GM23338 (cell line): Measurements from ENCODE around the gene DYNLT2. TPM values are rescaled to one million over a fixed set of nuclear protein-coding genes. Genes with fewer than 3 reads are reported as not detected.

ENCODE experiments used
- ATAC-seq: fragments of 200-7000 bp; cut with Tn5 transposase; 3 replicates; pipeline ENCODE4 v1.9.1; 2020
- DNase-seq: peaks from one replicate; pipeline ENCODE4 v3.0.0-alpha.2; 2015; ENCODE audit warnings: low spot score
- H2AFZ ChIP-seq: fragments of 200-600 bp; sonication (generic); 2 replicates; pipeline ENCODE4 v1.8.0; 2016; ENCODE audit warnings: antibody characterized with exemption, mild to moderate bottlenecking, moderate library complexity
- H3F3A ChIP-seq: fragments of 200-600 bp; sonication (generic); replicated peaks from 2 replicates; pipeline ENCODE4 v1.8.0; 2017; ENCODE audit warnings: antibody characterized with exemption, mixed run types, low read depth
- H3K27ac ChIP-seq: fragments of 200-600 bp; sonication (generic); 2 replicates; pipeline ENCODE4 v1.6.1; 2016; ENCODE audit warnings: low read depth
- H3K27me3 ChIP-seq: fragments of 200-600 bp; sonication (generic); 2 replicates; pipeline ENCODE4 v1.8.0; 2016; ENCODE audit warnings: mild to moderate bottlenecking, mixed run types, moderate library complexity; ENCODE audit not compliant: insufficient read depth
- H3K36me3 ChIP-seq: fragments of 200-600 bp; sonication (generic); 2 replicates; pipeline ENCODE4 v1.8.0; 2016; ENCODE audit warnings: mild to moderate bottlenecking; ENCODE audit not compliant: insufficient read depth
- H3K4me1 ChIP-seq: fragments of 200-600 bp; sonication (generic); 2 replicates; pipeline ENCODE4 v1.8.0; 2016; ENCODE audit warnings: mild to moderate bottlenecking, moderate library complexity; ENCODE audit not compliant: insufficient read depth
- H3K4me2 ChIP-seq: fragments of 200-600 bp; sonication (generic); 2 replicates; pipeline ENCODE4 v1.7.1; 2017; ENCODE audit warnings: mixed run types
- H3K4me3 ChIP-seq: fragments of 200-600 bp; sonication (generic); 2 replicates; pipeline ENCODE4 v1.6.1; 2016; ENCODE audit warnings: mixed run types
- H3K79me2 ChIP-seq: fragments of 200-600 bp; sonication (generic); replicated peaks from 2 replicates; pipeline ENCODE4 v1.8.0; 2017; ENCODE audit warnings: mild to moderate bottlenecking; ENCODE audit not compliant: insufficient read depth
- H3K9me2 ChIP-seq: fragments of 200-600 bp; sonication (generic); 2 replicates; pipeline ENCODE4 v1.8.0; 2017; ENCODE audit not compliant: insufficient read depth
- H4K20me1 ChIP-seq: fragments of 200-600 bp; sonication (generic); replicated peaks from 2 replicates; pipeline ENCODE4 v1.8.0; 2017; ENCODE audit warnings: mild to moderate bottlenecking; ENCODE audit not compliant: insufficient read depth
- H3K27ac Mint-ChIP-seq: 2 replicates; pipeline ENCODE4 v1.8.0; 2020; ENCODE audit warnings: inconsistent platforms, mild to moderate bottlenecking, moderate library complexity, mixed read lengths
- H3K27me3 Mint-ChIP-seq: 3 replicates; pipeline ENCODE4 v1.8.0; 2022; ENCODE audit warnings: low read depth, mild to moderate bottlenecking, moderate library complexity, mixed read lengths, inconsistent platforms; ENCODE audit not compliant: insufficient read depth, poor library complexity
- H3K36me3 Mint-ChIP-seq: 3 replicates; pipeline ENCODE4 v1.8.0; 2021; ENCODE audit warnings: low read depth, mild to moderate bottlenecking, inconsistent platforms, moderate library complexity, mixed read lengths
- H3K4me1 Mint-ChIP-seq: 3 replicates; pipeline ENCODE4 v1.8.0; 2020; ENCODE audit warnings: mild to moderate bottlenecking, inconsistent platforms, mixed read lengths
- H3K4me3 Mint-ChIP-seq: 3 replicates; pipeline ENCODE4 v1.8.0; 2021; ENCODE audit warnings: moderate library complexity, mild to moderate bottlenecking, inconsistent platforms, mixed read lengths
- H3K9me3 Mint-ChIP-seq: 3 replicates; pipeline ENCODE4 v1.8.0; 2020; ENCODE audit warnings: moderate library complexity, mild to moderate bottlenecking, inconsistent platforms, mixed read lengths
- CREB1 ChIP-seq: fragments of 250-450 bp; sonication (Bioruptor Pico); IDR thresholded peaks from 2 replicates; pipeline ENCODE4 v1.5.0; 2020; ENCODE audit warnings: low read depth, mild to moderate bottlenecking, moderate library complexity
- EZH2 ChIP-seq: fragments of 200-600 bp; sonication (generic); IDR thresholded peaks from one replicate; pipeline ENCODE4 v1.8.0; 2017; ENCODE audit warnings: antibody characterized with exemption, mild to moderate bottlenecking, low read depth; ENCODE audit not compliant: unreplicated experiment
- EZH2phosphoT487 ChIP-seq: fragments of 200-600 bp; sonication (generic); IDR thresholded peaks from one replicate; pipeline ENCODE4 v1.8.1; 2018; ENCODE audit warnings: antibody characterized with exemption; ENCODE audit not compliant: unreplicated experiment
- JUNB ChIP-seq: IDR thresholded peaks from one replicate; pipeline ENCODE4 v1.6.1; 2016; ENCODE audit warnings: antibody characterized with exemption; ENCODE audit not compliant: unreplicated experiment
- NANOG ChIP-seq: IDR thresholded peaks from 2 replicates; pipeline ENCODE4 v1.6.1; 2016; ENCODE audit warnings: antibody characterized with exemption, borderline replicate concordance
- POLR2AphosphoS5 ChIP-seq: IDR thresholded peaks from 2 replicates; pipeline ENCODE4 v1.6.1; 2016; ENCODE audit warnings: antibody characterized with exemption, low read depth
- STAT1 ChIP-seq: IDR thresholded peaks from one replicate; pipeline ENCODE4 v1.6.1; 2016; ENCODE audit warnings: antibody characterized with exemption; ENCODE audit not compliant: unreplicated experiment
- ZNF114 ChIP-seq: fragments of 250-450 bp; sonication (Bioruptor Pico); IDR thresholded peaks from 2 replicates; pipeline ENCODE4 v1.5.0; 2020; ENCODE audit warnings: mild to moderate bottlenecking, moderate library complexity
- ZNF331 ChIP-seq: fragments of 250-450 bp; sonication (Bioruptor Pico); IDR thresholded peaks from 2 replicates; pipeline ENCODE4 v1.5.0; 2020; ENCODE audit warnings: low read depth, mild to moderate bottlenecking, moderate library complexity
- polyA plus RNA-seq: library from polyadenylated mRNA; unstranded; fragments of >200 nt; fragmentation: Nextera tagmentation; extraction: Ambion mirVana; gene quantifications from 2 replicates; pipeline ENCODE4 v1.2.1, GENCODE V29; 2016
- total RNA-seq: library from RNA; depleted of rRNA; stranded (reverse); fragments of >200 nt; shearing (Covaris generic); gene quantifications from 2 replicates; pipeline ENCODE4 v1.2.3, GENCODE V29; 2014
- TF ChIP-seq, protein P1 (sequence below): IDR thresholded peaks from one replicate; pipeline ENCODE4 v1.6.1; 2018; ENCODE audit warnings: antibody characterized with exemption; ENCODE audit not compliant: unreplicated experiment
- TF ChIP-seq, protein P2 (sequence below): fragments of 250-450 bp; sonication (Bioruptor Pico); IDR thresholded peaks from 2 replicates; pipeline ENCODE4 v1.5.0; 2020; ENCODE audit warnings: mild to moderate bottlenecking, moderate library complexity
- TF ChIP-seq, protein P3 (sequence below): IDR thresholded peaks from 2 replicates; pipeline ENCODE4 v1.6.1; 2016; ENCODE audit warnings: antibody characterized with exemption
- TF ChIP-seq, protein P4 (sequence below), 2 experiments: fragments of 200-600 bp in 1 of 2; sonication (generic) in 1 of 2; conservative IDR thresholded peaks; 2 replicates each; pipeline versions ENCODE4 v1.5.1 to v1.6.1; 2016 to 2017; ENCODE audit warnings: antibody characterized with exemption in 2 of 2, low read depth in 2 of 2, mild to moderate bottlenecking in 2 of 2, moderate library complexity in 1 of 2

The DYNLT2 gene
- total and polyA plus RNA-seq, 2 experiments from 2014 or later = 2.8 to 4.4 TPM

DNA sequence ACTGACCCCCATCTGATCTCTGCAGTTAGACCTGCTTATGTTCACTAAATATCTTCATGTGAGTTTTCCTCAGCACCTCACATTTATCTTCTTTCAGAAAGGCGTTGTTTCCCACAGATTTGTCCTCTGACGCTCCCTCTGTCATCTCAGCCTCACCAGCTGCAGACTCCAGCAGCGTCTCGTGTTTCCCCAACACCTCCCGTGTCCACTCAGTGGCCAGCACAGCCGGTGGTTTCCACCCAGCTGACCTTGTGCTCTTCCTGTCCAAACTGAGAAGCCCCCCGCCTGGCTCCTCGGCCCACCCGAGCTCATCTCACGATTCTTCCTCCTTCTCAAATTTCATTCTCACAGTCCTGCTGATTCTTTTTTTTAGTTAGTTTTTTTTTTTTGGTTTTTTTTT lies 12.5 kb upstream of the DYNLT2 start:
- DNase-seq (no peak), ATAC-seq (no peak)
- TF ChIP-seq POLR2AphosphoS5 (no peak), EZH2phosphoT487 (no peak), NANOG (no peak), ZNF114 (CRISPR knock-in tag) (no peak), JUNB (no peak), CREB1 (CRISPR knock-in tag) (no peak), STAT1 (no peak), ZNF331 (CRISPR knock-in tag) (no peak), EZH2 (no peak)
- TF ChIP-seq, protein P1, sequence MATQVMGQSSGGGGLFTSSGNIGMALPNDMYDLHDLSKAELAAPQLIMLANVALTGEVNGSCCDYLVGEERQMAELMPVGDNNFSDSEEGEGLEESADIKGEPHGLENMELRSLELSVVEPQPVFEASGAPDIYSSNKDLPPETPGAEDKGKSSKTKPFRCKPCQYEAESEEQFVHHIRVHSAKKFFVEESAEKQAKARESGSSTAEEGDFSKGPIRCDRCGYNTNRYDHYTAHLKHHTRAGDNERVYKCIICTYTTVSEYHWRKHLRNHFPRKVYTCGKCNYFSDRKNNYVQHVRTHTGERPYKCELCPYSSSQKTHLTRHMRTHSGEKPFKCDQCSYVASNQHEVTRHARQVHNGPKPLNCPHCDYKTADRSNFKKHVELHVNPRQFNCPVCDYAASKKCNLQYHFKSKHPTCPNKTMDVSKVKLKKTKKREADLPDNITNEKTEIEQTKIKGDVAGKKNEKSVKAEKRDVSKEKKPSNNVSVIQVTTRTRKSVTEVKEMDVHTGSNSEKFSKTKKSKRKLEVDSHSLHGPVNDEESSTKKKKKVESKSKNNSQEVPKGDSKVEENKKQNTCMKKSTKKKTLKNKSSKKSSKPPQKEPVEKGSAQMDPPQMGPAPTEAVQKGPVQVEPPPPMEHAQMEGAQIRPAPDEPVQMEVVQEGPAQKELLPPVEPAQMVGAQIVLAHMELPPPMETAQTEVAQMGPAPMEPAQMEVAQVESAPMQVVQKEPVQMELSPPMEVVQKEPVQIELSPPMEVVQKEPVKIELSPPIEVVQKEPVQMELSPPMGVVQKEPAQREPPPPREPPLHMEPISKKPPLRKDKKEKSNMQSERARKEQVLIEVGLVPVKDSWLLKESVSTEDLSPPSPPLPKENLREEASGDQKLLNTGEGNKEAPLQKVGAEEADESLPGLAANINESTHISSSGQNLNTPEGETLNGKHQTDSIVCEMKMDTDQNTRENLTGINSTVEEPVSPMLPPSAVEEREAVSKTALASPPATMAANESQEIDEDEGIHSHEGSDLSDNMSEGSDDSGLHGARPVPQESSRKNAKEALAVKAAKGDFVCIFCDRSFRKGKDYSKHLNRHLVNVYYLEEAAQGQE = no peak
- TF ChIP-seq, protein P2, sequence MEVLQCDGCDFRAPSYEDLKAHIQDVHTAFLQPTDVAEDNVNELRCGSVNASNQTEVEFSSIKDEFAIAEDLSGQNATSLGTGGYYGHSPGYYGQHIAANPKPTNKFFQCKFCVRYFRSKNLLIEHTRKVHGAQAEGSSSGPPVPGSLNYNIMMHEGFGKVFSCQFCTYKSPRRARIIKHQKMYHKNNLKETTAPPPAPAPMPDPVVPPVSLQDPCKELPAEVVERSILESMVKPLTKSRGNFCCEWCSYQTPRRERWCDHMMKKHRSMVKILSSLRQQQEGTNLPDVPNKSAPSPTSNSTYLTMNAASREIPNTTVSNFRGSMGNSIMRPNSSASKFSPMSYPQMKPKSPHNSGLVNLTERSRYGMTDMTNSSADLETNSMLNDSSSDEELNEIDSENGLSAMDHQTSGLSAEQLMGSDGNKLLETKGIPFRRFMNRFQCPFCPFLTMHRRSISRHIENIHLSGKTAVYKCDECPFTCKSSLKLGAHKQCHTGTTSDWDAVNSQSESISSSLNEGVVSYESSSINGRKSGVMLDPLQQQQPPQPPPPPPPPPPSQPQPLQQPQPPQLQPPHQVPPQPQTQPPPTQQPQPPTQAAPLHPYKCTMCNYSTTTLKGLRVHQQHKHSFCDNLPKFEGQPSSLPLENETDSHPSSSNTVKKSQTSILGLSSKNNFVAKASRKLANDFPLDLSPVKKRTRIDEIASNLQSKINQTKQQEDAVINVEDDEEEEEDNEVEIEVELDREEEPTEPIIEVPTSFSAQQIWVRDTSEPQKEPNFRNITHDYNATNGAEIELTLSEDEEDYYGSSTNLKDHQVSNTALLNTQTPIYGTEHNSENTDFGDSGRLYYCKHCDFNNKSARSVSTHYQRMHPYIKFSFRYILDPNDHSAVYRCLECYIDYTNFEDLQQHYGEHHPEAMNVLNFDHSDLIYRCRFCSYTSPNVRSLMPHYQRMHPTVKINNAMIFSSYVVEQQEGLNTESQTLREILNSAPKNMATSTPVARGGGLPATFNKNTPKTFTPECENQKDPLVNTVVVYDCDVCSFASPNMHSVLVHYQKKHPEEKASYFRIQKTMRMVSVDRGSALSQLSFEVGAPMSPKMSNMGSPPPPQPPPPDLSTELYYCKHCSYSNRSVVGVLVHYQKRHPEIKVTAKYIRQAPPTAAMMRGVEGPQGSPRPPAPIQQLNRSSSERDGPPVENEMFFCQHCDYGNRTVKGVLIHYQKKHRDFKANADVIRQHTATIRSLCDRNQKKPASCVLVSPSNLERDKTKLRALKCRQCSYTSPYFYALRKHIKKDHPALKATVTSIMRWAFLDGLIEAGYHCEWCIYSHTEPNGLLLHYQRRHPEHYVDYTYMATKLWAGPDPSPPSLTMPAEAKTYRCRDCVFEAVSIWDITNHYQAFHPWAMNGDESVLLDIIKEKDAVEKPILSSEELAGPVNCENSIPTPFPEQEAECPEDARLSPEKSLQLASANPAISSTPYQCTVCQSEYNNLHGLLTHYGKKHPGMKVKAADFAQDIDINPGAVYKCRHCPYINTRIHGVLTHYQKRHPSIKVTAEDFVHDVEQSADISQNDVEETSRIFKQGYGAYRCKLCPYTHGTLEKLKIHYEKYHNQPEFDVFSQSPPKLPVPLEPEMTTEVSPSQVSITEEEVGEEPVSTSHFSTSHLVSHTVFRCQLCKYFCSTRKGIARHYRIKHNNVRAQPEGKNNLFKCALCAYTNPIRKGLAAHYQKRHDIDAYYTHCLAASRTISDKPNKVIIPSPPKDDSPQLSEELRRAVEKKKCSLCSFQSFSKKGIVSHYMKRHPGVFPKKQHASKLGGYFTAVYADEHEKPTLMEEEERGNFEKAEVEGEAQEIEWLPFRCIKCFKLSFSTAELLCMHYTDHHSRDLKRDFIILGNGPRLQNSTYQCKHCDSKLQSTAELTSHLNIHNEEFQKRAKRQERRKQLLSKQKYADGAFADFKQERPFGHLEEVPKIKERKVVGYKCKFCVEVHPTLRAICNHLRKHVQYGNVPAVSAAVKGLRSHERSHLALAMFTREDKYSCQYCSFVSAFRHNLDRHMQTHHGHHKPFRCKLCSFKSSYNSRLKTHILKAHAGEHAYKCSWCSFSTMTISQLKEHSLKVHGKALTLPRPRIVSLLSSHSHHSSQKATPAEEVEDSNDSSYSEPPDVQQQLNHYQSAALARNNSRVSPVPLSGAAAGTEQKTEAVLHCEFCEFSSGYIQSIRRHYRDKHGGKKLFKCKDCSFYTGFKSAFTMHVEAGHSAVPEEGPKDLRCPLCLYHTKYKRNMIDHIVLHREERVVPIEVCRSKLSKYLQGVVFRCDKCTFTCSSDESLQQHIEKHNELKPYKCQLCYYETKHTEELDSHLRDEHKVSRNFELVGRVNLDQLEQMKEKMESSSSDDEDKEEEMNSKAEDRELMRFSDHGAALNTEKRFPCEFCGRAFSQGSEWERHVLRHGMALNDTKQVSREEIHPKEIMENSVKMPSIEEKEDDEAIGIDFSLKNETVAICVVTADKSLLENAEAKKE (CRISPR knock-in tag) = no peak
- TF ChIP-seq, protein P3, sequence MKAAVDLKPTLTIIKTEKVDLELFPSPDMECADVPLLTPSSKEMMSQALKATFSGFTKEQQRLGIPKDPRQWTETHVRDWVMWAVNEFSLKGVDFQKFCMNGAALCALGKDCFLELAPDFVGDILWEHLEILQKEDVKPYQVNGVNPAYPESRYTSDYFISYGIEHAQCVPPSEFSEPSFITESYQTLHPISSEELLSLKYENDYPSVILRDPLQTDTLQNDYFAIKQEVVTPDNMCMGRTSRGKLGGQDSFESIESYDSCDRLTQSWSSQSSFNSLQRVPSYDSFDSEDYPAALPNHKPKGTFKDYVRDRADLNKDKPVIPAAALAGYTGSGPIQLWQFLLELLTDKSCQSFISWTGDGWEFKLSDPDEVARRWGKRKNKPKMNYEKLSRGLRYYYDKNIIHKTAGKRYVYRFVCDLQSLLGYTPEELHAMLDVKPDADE = no peak
- TF ChIP-seq, protein P4, sequence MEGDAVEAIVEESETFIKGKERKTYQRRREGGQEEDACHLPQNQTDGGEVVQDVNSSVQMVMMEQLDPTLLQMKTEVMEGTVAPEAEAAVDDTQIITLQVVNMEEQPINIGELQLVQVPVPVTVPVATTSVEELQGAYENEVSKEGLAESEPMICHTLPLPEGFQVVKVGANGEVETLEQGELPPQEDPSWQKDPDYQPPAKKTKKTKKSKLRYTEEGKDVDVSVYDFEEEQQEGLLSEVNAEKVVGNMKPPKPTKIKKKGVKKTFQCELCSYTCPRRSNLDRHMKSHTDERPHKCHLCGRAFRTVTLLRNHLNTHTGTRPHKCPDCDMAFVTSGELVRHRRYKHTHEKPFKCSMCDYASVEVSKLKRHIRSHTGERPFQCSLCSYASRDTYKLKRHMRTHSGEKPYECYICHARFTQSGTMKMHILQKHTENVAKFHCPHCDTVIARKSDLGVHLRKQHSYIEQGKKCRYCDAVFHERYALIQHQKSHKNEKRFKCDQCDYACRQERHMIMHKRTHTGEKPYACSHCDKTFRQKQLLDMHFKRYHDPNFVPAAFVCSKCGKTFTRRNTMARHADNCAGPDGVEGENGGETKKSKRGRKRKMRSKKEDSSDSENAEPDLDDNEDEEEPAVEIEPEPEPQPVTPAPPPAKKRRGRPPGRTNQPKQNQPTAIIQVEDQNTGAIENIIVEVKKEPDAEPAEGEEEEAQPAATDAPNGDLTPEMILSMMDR (conservative IDR thresholded peaks at IDR 0.05; ENCODE audit: low read depth in 2 of 2) = no peak
- no peaks in the 10 kb centered on the region for H3K79me2 ChIP-seq
- H3K27me3 ChIP-seq = no peaks in the 10 kb centered on the region
- Mint-ChIP-seq H3K27ac (no peak overlapping the region), H3K4me3 (no peak overlapping the region), H3K9me3 (no peaks in the 10 kb centered on the region), H3K36me3 (peaks cover 19% of the 10 kb centered on the region), H3K27me3 (peaks cover 9% of the 10 kb centered on the region), H3K4me1 (no peaks in the 10 kb centered on the region; the same call in 2 of the 3 replicates)
- no peaks in the 10 kb centered on the region for H3F3A ChIP-seq
- no peaks in the 10 kb centered on the region for H3K9me2 ChIP-seq
- H3K4me2 ChIP-seq = no peak overlapping the region
- no peaks in the 10 kb centered on the region for H3K4me1 ChIP-seq
- H3K36me3 ChIP-seq = no peaks in the 10 kb centered on the region
- H3K27ac ChIP-seq = no peak overlapping the region
- H3K4me3 ChIP-seq = no peak overlapping the region
- H4K20me1 ChIP-seq = no peaks in the 10 kb centered on the region
- H2AFZ ChIP-seq = no peak overlapping the region
